SHP77 (cell line): ENCODE data around the gene CITED4.

ENCODE experiments used
- DNase-seq, 2 experiments: peaks; one replicate each; lab custom pipeline; 2025; lab: John Stamatoyannopoulos, UW

CITED4 gene

DNA sequence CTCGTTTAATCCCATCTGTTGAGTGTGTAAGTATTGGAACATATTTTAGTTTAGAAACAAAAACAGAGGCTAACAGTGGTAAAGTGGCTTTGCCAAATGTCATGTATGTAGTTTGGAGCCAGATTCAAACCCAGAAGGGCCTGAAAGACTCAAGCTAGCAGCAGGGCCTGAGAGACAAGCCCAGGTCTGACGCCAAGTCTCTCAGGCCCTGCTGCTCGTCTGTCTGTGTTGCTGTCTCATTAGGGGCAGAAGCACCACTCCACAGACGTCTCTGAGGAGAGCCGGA is 8.3 kb downstream of the CITED4 start:
- no peak for DNase-seq

DNA sequence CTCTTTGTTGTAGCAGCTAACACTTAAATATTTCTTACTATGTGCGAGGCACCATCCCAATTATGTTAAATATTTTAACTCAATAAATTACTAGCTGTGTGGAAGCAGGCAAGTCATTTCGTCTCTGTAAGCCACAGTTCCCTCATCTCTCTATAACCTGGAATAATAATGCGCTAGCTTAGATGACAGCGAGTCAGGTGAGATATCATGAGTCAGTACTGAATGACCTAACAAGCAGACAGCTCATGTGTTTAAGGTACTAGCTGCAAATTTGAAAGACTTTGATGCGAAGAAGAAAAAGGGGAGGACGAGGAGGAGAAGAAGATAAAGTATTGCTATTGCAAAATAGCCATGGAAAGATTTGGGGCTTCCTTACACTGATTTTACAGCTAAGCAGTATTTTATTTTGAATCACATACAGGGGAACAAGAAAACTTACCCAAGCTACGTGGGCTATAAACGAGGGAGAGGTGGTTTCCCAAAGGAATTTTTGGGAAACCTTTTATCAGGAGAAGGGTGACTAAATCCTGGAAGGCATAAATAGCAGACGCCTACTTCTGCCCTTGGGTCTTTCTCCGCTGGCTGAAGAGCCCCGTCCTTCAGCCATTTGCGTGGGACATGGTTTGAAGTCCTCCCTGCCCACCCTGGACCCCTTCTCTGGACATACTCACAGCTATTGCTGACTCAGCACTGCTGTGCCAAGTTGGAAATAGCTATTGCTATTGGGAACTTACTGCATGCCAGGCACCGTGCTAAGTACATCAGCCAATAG is 8.9 kb downstream of the CITED4 start:
- no peak for DNase-seq

DNA sequence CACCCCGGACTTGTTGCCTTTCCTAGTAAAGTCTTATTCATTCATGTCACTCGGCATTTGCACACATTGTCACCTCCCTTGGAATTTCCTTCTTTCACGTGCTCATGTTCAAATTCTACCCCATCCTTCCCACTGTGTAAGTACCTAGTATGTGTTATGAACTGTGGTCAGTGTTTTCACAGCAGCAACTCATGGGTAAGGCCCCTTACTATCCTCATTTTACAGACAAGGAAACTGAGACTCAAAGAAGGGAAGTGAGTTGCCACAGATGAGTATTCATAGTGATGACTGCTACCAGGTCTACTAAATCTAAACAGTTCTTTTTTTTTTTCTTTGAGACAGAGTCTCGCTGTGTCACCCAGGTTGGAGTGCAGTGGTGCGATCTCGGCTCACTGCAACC is 10.5 kb downstream of the CITED4 start:
- no peak for DNase-seq

DNA sequence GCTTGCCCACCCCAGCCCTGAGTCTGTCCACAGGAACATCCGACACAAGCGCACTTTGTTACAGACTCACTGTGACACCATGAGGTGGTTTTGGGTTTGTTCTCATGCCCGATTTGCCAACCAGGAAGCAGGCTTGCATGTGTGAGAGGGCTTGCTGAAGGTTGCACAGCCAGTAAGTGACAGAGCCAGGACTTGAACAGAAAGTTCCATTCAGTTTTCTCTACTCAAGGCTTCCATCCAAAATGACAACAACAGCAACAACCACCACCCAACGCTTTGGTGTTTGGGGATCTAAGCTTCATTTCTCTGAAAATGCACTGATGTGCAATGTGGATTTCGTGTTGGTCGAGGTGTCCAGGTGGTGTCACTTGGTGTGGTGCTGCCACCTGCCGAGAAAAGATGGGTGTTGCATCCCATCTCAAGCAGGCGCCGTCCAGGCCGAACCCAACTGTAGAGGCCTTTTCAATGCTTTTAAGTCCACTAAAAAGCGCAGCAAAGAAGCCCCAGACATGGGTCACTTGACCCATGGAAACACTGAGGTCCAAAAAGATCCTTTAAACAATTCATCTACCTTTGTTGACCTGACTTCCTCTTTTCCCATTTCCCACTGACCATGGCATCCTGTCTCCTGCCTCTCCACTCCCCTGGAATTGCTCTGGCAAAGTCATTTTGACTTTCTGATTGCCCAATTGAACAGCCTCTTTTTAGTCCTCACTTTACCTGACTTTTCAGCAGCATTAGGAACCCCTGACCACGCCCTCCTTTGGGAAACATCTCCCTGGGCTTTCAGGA is 12.2 kb downstream of the CITED4 start:
- peak; percentile 40 to 49 for DNase-seq

DNA sequence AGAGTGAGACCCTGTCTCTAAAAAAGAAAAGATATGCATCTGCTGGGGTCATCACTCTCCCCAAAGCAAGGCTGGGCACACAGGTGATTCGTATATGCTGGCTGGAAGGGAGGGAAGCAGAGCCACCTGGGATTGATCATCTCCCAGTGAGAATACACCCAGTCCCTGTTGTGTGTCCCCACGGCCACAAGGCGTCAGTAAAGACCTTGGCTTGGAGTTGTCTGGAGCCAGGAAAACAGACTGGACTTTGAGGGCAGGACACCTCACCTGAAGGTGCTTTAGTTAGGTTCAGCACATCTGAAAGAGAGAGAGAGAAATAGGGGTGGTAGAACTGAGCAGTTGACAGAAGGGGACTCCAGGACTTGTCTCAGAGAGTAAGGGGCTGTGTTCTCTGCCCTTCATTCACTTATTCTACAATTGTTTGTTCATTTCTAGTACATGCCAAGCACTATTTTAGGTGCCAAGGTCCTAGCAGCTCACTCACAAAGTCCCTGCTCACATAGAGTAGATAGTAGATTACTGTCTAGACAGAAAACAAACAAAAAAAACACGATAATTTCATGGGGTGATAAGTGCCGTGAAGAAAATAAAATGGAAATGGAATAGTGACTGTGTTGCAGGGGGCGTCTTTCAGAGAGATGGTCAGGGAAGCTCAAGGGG is 13.5 kb downstream of the CITED4 start:
- peak; percentile 30 to 69 for DNase-seq

DNA sequence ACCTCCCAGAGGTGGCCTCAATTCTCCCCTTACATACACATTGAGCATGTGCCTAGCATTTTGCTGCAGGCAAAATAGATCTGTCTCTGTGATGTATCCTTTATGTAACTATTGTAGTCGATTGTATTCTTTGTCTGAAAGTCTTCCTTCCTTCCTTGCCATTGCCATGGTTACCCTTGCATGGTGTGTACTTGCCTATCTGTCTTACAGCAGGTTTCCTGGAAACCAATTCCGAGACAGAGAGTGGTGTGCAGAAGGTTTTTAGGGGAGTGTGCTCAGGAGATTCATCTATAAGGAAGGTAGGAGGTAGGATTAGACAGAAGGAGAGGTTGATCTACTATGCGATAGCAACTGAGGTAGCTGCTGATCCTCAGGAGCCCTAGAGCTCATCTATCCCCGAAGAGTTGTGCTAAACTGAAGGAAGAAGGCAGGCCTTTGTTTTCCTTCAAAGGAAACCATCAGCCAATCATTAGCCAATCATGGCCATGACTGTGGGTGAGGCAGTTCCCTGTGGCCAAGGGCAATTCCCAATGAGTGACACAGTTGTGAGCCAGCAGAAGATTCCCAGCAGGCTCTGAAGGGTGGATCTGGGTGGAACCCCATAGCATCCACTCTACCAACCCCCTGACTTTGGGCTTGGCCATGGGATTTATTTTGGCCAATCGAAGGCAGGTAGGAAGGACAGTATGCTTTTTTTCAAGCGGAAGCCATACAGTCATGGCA is 15.0 kb downstream of the CITED4 start:
- no peak for DNase-seq

DNA sequence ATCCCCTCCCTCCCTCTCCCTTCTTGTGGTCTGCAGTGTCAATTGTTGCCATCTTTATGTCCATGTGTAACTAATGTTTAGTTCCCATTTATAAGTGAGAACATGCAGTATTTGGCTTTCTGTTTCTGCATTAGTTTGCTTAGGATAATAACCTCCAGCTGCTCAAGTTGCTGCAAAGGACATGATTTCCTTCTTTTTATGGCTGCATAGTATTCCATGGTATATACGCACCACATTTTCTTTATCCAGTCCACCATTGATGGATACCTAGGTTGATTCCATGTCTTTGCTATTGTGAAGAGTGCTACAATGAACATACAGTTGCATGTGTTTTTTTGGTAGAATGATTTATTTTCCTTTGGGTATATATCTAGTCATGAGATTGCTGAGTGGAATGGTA is 16.3 kb downstream of the CITED4 start:
- no peak for DNase-seq

DNA sequence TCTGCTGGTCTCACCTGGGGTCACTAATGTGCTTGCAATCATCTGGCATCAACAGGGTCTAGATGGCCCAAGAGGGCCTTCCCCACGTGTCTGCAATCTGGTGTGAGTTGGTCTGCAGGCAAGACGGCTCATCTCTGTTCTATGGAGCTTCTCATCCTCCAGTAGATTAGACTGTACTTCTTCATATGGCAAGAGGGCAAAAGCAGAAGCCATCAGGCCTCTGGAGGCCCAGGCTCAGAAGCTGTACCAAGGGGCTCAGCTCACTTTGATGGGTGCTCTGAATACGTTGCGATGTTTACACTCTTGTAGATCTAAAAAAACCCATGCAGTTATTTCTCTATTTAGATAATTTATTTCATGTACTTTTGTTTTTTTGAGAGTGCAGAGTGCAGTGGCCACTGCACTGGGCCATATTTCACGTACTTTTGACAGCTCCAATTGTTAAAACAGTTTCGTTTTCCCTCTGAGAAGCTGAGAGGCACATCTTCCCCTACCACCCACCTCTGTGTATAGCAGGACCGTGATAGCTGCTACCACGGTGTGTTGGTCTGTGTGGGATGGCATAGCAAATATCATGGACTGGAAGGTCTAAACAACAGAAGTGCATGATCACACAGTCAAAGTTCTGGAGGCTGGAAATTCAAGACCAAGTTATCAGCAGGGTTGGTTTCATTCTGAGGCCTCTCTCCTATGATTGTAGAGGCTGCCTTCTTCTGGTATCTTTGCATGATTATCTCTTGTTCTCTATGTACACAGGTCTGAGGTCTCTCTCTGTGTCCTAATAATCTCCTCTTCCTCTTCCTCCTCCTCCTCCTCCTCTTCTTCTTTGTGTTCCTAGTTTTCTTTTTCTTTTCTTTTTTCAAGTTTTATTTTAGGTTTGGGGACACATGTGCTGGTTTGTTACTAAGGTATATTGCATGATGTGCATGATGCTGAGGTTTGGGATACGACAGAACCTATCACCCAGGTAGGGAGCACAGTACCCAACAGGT is 17.0 kb downstream of the CITED4 start:
- no peak for DNase-seq

DNA sequence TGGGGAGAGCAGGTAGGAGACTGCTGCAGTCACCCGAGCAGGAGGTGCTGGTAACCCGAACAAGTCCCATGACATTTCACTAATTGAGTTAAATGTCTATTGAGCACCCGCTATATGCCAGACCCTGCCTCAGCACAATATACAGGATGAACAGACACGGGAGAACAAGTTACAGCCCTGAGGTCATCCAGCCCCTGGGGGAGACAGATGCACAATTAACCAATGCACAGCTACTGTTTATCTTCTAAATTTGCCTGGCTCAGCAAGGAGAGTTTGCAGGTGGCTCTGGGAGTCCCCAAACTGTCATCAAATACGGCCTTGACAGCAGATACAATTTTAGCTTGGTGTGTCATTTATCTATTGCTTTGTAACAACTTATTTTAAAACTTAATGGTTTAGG is 18.1 kb downstream of the CITED4 start:
- no peak for DNase-seq

DNA sequence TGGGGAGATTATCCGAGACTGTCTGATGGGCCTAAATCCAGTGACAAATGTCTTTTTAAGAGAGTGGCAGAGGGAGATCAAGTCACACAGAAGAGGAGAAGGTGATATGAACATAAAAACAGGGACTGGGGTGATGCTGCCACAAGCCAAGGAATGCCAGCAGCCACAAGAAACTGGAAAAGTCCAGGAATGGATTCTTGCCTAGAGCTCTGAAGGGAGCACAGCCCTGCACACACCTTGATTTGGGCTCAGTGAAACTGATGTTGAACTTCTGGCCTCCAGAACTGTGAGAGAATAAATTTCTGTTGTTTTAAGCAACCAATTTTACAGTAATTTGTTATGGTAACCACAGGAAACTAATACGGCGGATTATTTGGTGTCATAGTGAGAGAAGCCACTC is 19.5 kb downstream of the CITED4 start:
- no peak for DNase-seq

DNA sequence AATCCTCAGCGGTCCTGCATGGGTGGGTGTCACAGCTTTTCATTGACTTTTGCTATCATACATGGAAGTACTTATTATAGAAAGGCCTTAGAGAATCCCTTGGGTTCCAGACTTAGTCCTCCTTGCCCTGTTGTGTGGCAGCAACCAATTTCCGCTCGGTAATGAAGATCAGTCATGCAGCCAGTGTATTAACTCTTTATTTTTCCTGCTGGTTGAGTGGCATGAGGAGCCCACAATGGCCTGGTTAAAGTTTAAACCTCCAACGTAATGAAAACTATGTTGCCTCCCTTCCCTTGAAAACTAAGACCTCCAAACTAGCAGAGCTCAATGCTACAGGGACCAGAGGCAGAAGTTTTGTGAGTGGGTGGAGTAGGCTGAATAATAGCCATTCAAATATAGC is 20.0 kb downstream of the CITED4 start:
- DNase-seq: no peak

DNA sequence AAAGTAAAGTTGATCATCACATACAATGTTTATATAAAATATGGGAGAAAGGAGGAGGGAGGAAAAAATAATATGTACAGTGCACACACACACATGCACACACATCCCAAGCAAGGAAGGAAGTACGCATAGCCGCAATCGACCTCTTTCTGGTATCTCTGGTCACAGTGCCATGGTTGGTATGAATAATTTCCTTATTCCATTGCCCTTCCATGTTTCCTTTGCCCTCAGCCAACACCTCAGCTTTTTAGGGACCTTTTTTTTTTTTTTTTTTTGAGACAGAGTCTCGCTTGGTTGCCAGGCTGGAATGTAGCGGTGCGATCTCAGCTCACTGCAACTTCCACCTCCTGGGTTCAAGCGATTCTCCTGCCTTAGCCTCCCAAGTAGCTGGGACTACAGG is 20.6 kb downstream of the CITED4 start:
- no peak for DNase-seq

DNA sequence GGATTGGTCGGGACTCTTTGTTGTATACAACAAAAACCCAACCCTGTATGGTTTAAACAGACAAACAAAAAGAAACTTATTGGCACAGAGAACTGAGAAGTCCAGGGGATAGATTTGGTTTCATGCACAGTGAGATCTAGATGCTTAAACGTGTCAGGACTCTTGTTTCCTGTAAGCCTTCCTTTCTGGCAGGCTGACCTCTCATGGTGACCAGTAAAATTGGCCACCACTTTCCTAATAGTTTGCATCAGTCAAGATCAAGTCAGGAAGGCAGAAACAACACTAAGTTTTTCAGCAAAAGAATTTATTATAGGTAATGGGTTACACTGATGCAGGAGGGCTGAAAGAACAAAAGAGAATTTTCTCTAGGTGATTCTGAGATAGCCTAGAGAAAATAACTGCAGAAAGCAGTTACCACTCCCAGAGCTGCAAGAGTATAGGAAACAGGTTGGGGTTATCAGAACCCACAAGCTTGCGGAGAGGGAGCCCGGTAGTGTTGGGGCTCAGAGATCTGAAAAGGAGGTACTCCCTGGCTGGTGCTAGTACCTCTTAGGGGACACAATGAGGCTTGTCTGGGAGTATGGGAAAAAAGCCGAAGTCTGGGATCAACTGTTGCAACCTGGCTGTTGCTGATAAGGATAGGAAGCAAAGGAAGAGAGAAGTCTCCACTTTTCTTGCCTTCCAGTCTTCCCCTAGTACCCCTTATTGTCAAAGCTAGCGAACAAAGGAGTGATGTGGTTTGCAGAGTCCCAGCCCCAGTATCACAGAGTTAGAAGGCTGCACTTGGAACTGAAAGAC is 21.4 kb downstream of the CITED4 start:
- no peak for DNase-seq

DNA sequence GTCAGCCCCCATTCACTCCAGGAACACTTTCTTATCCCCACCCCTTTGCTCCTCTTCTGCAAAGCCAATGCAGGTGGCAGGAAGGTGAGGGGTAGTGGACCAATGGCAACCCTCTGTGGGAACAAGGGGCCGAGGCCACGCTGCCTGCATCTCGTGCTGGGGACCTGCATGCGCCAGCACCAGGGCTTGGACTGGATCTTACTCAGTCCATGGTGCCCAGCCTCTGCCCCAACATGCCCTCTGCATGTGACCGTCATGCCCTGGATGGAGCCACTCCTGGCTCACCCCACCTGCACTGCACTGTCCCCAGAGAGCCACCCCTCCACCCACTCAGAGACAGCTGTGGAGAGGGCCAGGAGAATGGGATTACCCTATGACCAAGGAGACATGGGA is 22.2 kb downstream of the CITED4 start:
- no peak for DNase-seq

DNA sequence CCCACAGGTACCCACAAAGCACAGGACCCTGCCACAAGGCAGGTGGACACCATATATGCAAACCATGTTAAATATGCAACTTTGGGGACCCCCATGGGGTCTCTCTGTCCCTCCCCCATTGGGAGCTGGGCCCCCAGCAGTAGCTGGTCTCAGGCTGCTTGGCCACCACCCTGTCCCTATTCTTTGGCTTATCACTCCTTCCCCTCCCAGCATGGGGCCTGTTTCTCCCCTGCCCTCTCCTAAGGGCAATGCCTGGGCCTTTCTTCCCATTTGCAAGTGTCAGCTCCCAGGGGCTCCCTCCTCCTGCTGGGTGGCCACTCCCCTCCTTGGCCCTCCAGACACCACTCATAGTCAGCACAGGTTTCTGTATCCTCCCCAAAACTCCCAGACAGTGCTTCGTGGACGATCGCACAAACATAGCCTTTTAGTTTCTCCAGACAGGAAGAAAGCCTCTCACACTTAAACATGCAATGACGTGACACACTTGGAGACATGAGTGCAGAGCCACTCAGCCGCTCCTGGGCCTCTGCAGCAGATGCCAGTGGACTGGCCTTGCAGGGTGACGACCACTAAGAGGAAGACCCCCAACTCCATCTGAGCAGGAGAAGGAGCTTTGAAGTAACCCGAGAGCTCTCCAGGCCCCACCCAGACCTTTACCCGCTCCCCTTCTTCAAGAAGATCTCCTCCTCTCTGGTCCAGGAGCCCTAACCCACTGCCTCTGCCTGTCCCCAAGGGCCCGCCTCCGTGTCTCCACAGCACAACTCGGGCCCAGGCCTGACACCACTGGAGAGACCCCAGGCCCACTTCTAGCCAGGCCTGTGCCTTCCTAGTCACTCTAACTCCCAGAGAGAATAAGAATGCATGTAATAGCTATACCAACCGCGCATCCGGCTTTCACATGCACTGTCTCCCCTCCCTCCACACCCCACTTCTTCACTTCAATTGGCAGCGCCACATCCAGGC is 22.9 kb downstream of the CITED4 start:
- no peak for DNase-seq

DNA sequence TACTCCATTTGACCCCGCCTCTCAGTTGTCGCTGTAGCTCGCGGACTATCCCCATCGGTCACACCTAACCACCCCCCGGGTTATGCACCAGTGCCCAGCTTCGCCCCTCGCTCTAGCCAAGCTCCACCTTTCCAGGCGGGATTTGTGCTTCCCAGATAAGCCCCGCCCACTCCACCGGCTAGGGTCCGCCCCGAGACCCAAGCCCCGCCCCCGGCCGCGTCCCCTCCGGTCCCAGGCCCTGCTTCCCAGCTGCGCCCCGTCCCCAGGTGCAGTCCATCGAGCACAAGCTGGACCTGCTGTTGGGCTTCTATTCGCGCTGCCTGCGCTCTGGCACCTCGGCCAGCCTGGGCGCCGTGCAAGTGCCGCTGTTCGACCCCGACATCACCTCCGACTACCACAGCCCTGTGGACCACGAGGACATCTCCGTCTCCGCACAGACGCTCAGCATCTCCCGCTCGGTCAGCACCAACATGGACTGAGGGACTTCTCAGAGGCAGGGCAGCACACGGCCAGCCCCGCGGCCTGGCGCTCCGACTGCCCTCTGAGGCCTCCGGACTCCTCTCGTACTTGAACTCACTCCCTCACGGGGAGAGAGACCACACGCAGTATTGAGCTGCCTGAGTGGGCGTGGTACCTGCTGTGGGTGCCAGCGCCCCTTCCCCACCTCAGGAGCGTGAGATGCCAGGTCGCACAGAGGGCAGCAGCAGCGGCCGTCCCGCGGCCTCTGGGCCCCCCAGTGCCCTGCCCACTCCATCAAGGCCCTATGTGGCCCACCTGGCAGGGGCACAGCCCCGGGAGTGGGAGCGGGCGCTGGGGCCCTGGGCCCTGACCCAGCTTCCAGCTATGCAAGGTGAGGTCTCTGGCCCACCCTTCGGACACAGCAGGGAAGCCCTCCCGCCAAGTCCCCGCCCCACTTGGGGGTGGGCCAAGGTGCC is 23.9 kb downstream of the CITED4 start:
- no peak for DNase-seq

DNA sequence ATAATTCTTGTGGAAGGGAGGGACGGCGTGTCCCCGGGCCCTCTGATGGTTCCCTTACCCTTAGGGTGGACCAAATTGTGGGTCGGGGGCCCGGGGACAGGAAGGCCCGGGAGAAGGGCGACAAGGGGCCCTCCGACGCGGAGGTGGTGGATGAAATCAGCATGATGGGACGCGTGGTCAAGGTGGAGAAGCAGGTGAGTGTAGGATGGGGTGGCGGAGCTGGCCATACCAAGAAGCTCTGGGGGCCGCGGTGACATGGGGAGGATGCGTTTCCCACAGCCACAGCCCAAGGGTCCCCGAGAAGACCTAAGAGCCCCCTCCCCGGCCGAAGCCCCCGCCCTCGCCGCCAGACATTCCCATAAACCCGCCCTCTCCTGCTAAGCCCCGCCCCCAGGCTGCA is 24.6 kb downstream of the CITED4 start:
- no peak for DNase-seq

DNA sequence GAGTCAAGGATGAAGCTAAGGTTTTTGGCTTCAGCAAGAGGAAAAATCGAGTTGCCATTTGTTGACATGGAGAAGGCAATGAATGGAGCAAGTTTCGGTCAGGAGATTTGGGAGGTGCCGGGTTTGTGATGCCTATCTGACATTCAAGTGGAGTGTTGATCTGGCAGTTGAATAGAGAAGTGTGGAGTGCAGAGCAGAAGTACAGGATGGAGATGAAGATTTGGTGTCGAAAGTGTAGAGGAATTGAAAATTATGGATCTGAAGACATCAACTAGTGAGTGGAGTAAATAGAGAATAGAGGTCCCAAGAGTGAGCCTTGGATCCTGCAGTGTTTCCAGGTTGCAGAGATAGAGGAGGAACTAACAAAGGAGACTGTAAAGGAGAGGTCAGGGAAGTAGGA is 25.9 kb downstream of the CITED4 start:
- no peak for DNase-seq
